Parathyroid adenoma (tissue), 2 donors: ENCODE data around the gene TBATA.

Source experiments
- H2AFZ ChIP-seq: fragments of 300-600 bp; sonication (generic); one replicate; pipeline ENCODE4 v1.7.0; 2017; ENCODE audit warnings: antibody characterized with exemption, mild to moderate bottlenecking
- H3K27ac ChIP-seq: fragments of 300-600 bp; sonication (generic); one replicate; pipeline ENCODE4 v1.7.0; 2017
- H3K27me3 ChIP-seq: fragments of 300-600 bp; sonication (generic); one replicate; pipeline ENCODE4 v1.7.0; 2017; ENCODE audit warnings: low read length; ENCODE audit not compliant: control insufficient read depth, insufficient read depth
- H3K36me3 ChIP-seq: fragments of 300-600 bp; sonication (generic); one replicate; pipeline ENCODE4 v1.7.0; 2017; ENCODE audit warnings: low read length; ENCODE audit not compliant: control insufficient read depth, insufficient read depth
- H3K4me1 ChIP-seq: fragments of 300-600 bp; sonication (generic); one replicate; pipeline ENCODE4 v1.7.0; 2017; ENCODE audit warnings: control low read depth
- H3K4me2 ChIP-seq: fragments of 300-600 bp; sonication (generic); one replicate; pipeline ENCODE4 v1.7.0; 2017; ENCODE audit warnings: low read length
- H3K4me3 ChIP-seq: fragments of 300-600 bp; sonication (generic); one replicate; pipeline ENCODE4 v1.7.0; 2017; ENCODE audit warnings: low read depth, low read length
- H3K79me2 ChIP-seq: fragments of 300-600 bp; sonication (generic); one replicate; pipeline ENCODE4 v1.7.0; 2017; ENCODE audit warnings: control low read depth
- H3K9ac ChIP-seq: fragments of 300-600 bp; sonication (generic); one replicate; pipeline ENCODE4 v1.7.0; 2017; ENCODE audit warnings: mild to moderate bottlenecking
- H3K9me3 ChIP-seq: fragments of 300-600 bp; sonication (generic); one replicate; pipeline ENCODE4 v1.7.0; 2017; ENCODE audit warnings: low read length; ENCODE audit not compliant: control insufficient read depth
- CTCF ChIP-seq: fragments of 300-600 bp; sonication (generic); IDR thresholded peaks from one replicate; pipeline ENCODE4 v1.7.0; 2017; ENCODE audit warnings: antibody characterized with exemption, mild to moderate bottlenecking
- donor health status: primary hyperparathyroidism.

Gene TBATA

GRCh38 chr10:70804421-70804808 is 19.2 kb upstream of the TBATA start:
- no peak overlapping the region for H3K4me2 ChIP-seq
- H3K36me3 ChIP-seq = no peaks in the 10 kb centered on the region
- no peaks in the 10 kb centered on the region for H3K9me3 ChIP-seq
- TF ChIP-seq CTCF = no peak
- no peak overlapping the region for H3K9ac ChIP-seq
- no peak overlapping the region for H3K27ac ChIP-seq
- no peak overlapping the region for H2AFZ ChIP-seq
- no peaks in the 10 kb centered on the region for H3K4me1 ChIP-seq
- no peak overlapping the region for H3K4me3 ChIP-seq
- H3K79me2 ChIP-seq = no peaks in the 10 kb centered on the region
- no peaks in the 10 kb centered on the region for H3K27me3 ChIP-seq

GRCh38 chr10:70803775-70804420 is 18.7 kb upstream of the TBATA start:
- Histone ChIP-seq H2AFZ (no peak overlapping the region), H3K9me3 (no peaks in the 10 kb centered on the region), H3K4me3 (no peak overlapping the region), H3K4me2 (no peak overlapping the region), H3K79me2 (no peaks in the 10 kb centered on the region), H3K9ac (no peak overlapping the region), H3K27me3 (no peaks in the 10 kb centered on the region), H3K27ac (no peak overlapping the region), H3K36me3 (no peaks in the 10 kb centered on the region), H3K4me1 (no peaks in the 10 kb centered on the region)
- no peak for TF ChIP-seq CTCF

- Histone ChIP-seq H3K4me1 (no peaks in the 10 kb centered on the region), H2AFZ (no peak overlapping the region), H3K36me3 (no peaks in the 10 kb centered on the region), H3K4me2 (no peak overlapping the region), H3K9me3 (no peaks in the 10 kb centered on the region), H3K27me3 (no peaks in the 10 kb centered on the region), H3K79me2 (no peaks in the 10 kb centered on the region), H3K9ac (no peak overlapping the region), H3K27ac (no peak overlapping the region), H3K4me3 (no peak overlapping the region)
- TF ChIP-seq CTCF = no peak
These were observed 16.7 kb upstream of the TBATA start for GRCh38 chr10:70801854-70802253.

GRCh38 chr10:70799124-70799523 is 13.9 kb upstream of the TBATA start:
- H3K4me1 ChIP-seq = no peaks in the 10 kb centered on the region
- H3K27me3 ChIP-seq = no peaks in the 10 kb centered on the region
- H3K79me2 ChIP-seq = no peaks in the 10 kb centered on the region
- H3K9ac ChIP-seq = no peak overlapping the region
- no peaks in the 10 kb centered on the region for H3K36me3 ChIP-seq
- H2AFZ ChIP-seq = no peak overlapping the region
- H3K4me2 ChIP-seq = no peak overlapping the region
- TF ChIP-seq CTCF = no peak
- no peaks in the 10 kb centered on the region for H3K9me3 ChIP-seq
- H3K4me3 ChIP-seq = no peak overlapping the region
- no peak overlapping the region for H3K27ac ChIP-seq

GRCh38 chr10:70797840-70798239 is 12.7 kb upstream of the TBATA start:
- Histone ChIP-seq H3K36me3 (no peaks in the 10 kb centered on the region), H3K9ac (no peak overlapping the region), H3K27ac (no peak overlapping the region), H3K4me1 (no peaks in the 10 kb centered on the region), H3K79me2 (no peaks in the 10 kb centered on the region), H3K4me2 (no peak overlapping the region), H3K4me3 (no peak overlapping the region), H3K9me3 (no peaks in the 10 kb centered on the region), H2AFZ (no peak overlapping the region), H3K27me3 (no peaks in the 10 kb centered on the region)
- no peak for TF ChIP-seq CTCF
